Stomach (tissue), 9 donors: ENCODE measurements around the gene ADAM12. TPM values are rescaled to one million over a fixed set of nuclear protein-coding genes. Genes with fewer than 3 reads are reported as not detected.

ENCODE experiments used
- DNase-seq, 2 donors: peaks; one replicate each; pipeline versions ENCODE4 v3.0.0 to v3.0.0-alpha.2; 2013 to 2019
- H3K27ac ChIP-seq, 5 donors: fragments of 200-600 bp in 4 of 5; sonication (generic) in 4 of 5; one replicate each; pipeline ENCODE4 v1.5.1; 2013 to 2019; ENCODE audit warnings: mild to moderate bottlenecking in 1 of 5, moderate library complexity in 1 of 5
- H3K27me3 ChIP-seq, 3 donors: fragments of 200-600 bp; sonication (generic); one replicate each; pipeline ENCODE4 v1.5.1; 2017 to 2019; ENCODE audit warnings: mixed run types in 1 of 3
- H3K36me3 ChIP-seq, 4 donors: fragments of 200-600 bp; sonication (generic); 1 replicate in 3 of 4; 2 replicates in 1 of 4; pipeline ENCODE4 v1.5.1; 2016 to 2019
- H3K4me1 ChIP-seq, 4 donors: fragments of 200-600 bp; sonication (generic); one replicate each; pipeline ENCODE4 v1.5.1; 2016 to 2019
- H3K4me3 ChIP-seq, 4 donors: fragments of 200-600 bp; sonication (generic) in 3 of 4; one replicate each; pipeline ENCODE4 v1.5.1; 2016 to 2019; ENCODE audit warnings: mild to moderate bottlenecking in 1 of 4
- H3K9me3 ChIP-seq, 4 donors: fragments of 200-600 bp; sonication (generic); one replicate each; pipeline ENCODE4 v1.5.1; 2016 to 2019
- CTCF ChIP-seq, 7 experiments: fragments of 450-650 bp in 4 of 7; fragments of 200-600 bp in 3 of 7; sonication (generic) in 3 of 7; IDR thresholded peaks; one replicate each; pipeline ENCODE4 v1.5.1; 2016 to 2019; ENCODE audit warnings: antibody characterized with exemption in 7 of 7, control low read depth in 2 of 7, mild to moderate bottlenecking in 1 of 7
- EP300 ChIP-seq: sonication (generic); formaldehyde crosslinking; IDR thresholded peaks from one replicate; pipeline ENCODE4 v1.6.1; 2017; ENCODE audit warnings: antibody characterized with exemption
- POLR2A ChIP-seq, 4 donors: fragments of 450-650 bp; IDR thresholded peaks; one replicate each; pipeline ENCODE4 v1.6.1; 2016; ENCODE audit warnings: antibody characterized with exemption in 4 of 4, control low read depth in 2 of 4, mild to moderate bottlenecking in 1 of 4, moderate library complexity in 1 of 4
- POLR2AphosphoS5 ChIP-seq, 3 donors: sonication (generic); formaldehyde crosslinking; IDR thresholded peaks; one replicate each; pipeline ENCODE4 v1.6.1; 2016; ENCODE audit warnings: antibody characterized with exemption in 3 of 3
- WGBS, 5 donors: extraction: QIAGEN DNeasy Blood & Tissue Kit in 3 of 5; methylation state at CpG; one replicate each; pipeline versions ENCODE4 v1.1.5 to v1.1.7; 2013 to 2018; 5-methylcytosine and 5-hydroxymethylcytosine counted together
- intact Hi-C: fragments of 100-400 bp; cut with DNase I; formaldehyde crosslinking; loops from one replicate; pipeline ENCODE4 v1.15.1; 2023; ENCODE audit warnings: low total_unique reads
- polyA plus RNA-seq, 3 donors: library from polyadenylated mRNA; stranded (reverse); fragments of 200-250 nt; gene quantifications; one replicate each; pipeline ENCODE4 v1.2.3, GENCODE V29; 2013
- total RNA-seq, 5 donors: library from RNA; depleted of rRNA; stranded (reverse); fragments of >200 nt; gene quantifications; one replicate each; pipeline versions ENCODE4 v1.1.0 to v1.2.3, GENCODE V29; 2014 to 2016
- donor health status: healthy with polysubstance abuse.
- donor health status: Bipolar disorder and iron deficiency.
- donor health status: healthy.

Gene ADAM12
- total and polyA plus RNA-seq, 8 donors, result 0.03 to 6.4 (median 0.50) TPM; not detected in 3

GRCh38 chr10:126425489-126426065 is 37.3 kb upstream of the ADAM12 start:
- Histone ChIP-seq H3K4me1 (no peaks in the 10 kb centered on the region), H3K4me3 (no peak overlapping the region), H3K36me3 (no peaks in the 10 kb centered on the region), H3K27ac (no peak overlapping the region), H3K9me3 (peaks cover 0 to 25% (median 20%) of the 10 kb centered on the region in 4 donors), H3K27me3 (no peaks in the 10 kb centered on the region)
- no peak for DNase-seq
- WGBS, 5 donors, result 46 to 74% (median 60%) methylated on average over 8 of the region's 8 CpGs
- TF ChIP-seq POLR2A (IDR thresholded peaks at IDR 0.05), result no peak
- TF ChIP-seq CTCF (IDR thresholded peaks at IDR 0.05), result no peak
- TF ChIP-seq POLR2AphosphoS5 (IDR thresholded peaks at IDR 0.05), result no peak
- TF ChIP-seq EP300, result no peak
- intact Hi-C loops, result no loop called here

GRCh38 chr10:126425032-126425431 is 36.8 kb upstream of the ADAM12 start:
- 69 to 83% (median 80%) methylated on average over 5 of the region's 5 CpGs for WGBS, 5 donors
- intact Hi-C loops, result no loop called here
- H3K4me3 ChIP-seq, result no peak overlapping the region
- H3K36me3 ChIP-seq, result no peaks in the 10 kb centered on the region
- H3K27me3 ChIP-seq, result no peaks in the 10 kb centered on the region
- no peak overlapping the region for H3K27ac ChIP-seq
- DNase-seq, result no peak
- TF ChIP-seq EP300, result no peak
- TF ChIP-seq CTCF (IDR thresholded peaks at IDR 0.05), result no peak
- H3K4me1 ChIP-seq, result no peaks in the 10 kb centered on the region
- peaks cover 0 to 25% (median 20%) of the 10 kb centered on the region in 4 donors for H3K9me3 ChIP-seq

- no peaks in the 10 kb centered on the region for H3K27me3 ChIP-seq
- TF ChIP-seq EP300 (no peak), POLR2AphosphoS5 (IDR thresholded peaks at IDR 0.05) (no peak), POLR2A (IDR thresholded peaks at IDR 0.05) (no peak), CTCF (IDR thresholded peaks at IDR 0.05) (no peak)
- H3K27ac ChIP-seq, result no peak overlapping the region
- H3K9me3 ChIP-seq, result peaks cover 0 to 34% (median 28%) of the 10 kb centered on the region in 4 donors
- H3K4me1 ChIP-seq, result no peaks in the 10 kb centered on the region
- WGBS, 5 donors, result 65 to 84% (median 73%) methylated on average over 6 of the region's 6 CpGs
- no peaks in the 10 kb centered on the region for H3K36me3 ChIP-seq
- no peak for DNase-seq
- no peak overlapping the region for H3K4me3 ChIP-seq
- intact Hi-C loops, result no loop called here
These were observed 35.6 kb upstream of the ADAM12 start for GRCh38 chr10:126423732-126424491.

GRCh38 chr10:126422567-126422966 is 34.3 kb upstream of the ADAM12 start:
- Histone ChIP-seq H3K27me3 (no peaks in the 10 kb centered on the region), H3K4me3 (no peak overlapping the region), H3K9me3 (peaks cover 0 to 42% (median 37%) of the 10 kb centered on the region in 4 donors), H3K27ac (no peak overlapping the region), H3K4me1 (no peaks in the 10 kb centered on the region), H3K36me3 (no peaks in the 10 kb centered on the region)
- intact Hi-C loops, result no loop called here
- 61 to 72% (median 65%) methylated on average over 1 of the region's 1 CpG for WGBS, 5 donors
- no peak for DNase-seq
- TF ChIP-seq POLR2AphosphoS5 (IDR thresholded peaks at IDR 0.05) (no peak), CTCF (IDR thresholded peaks at IDR 0.05) (no peak), POLR2A (IDR thresholded peaks at IDR 0.05) (no peak), EP300 (no peak)
